Left ventricle myocardium inferior (tissue), 1 donor: ENCODE results near the gene ARL5C. TPM values are rescaled to one million over a fixed set of nuclear protein-coding genes. Genes with fewer than 3 reads are reported as not detected.

Experiments
- DNase-seq: peaks from one replicate; pipeline ENCODE4 v3.0.0-alpha.2; 2020
- H3K27ac ChIP-seq: fragments of 200-600 bp; replicated peaks from 2 replicates; pipeline ENCODE4 v1.8.0; 2021
- H3K27me3 ChIP-seq: fragments of 200-600 bp; 2 replicates; pipeline ENCODE4 v1.8.0; 2021; ENCODE audit warnings: low read depth
- H3K36me3 ChIP-seq: fragments of 200-600 bp; 2 replicates; pipeline ENCODE4 v1.8.0; 2021
- H3K4me1 ChIP-seq: fragments of 200-600 bp; 2 replicates; pipeline ENCODE4 v1.8.0; 2021
- H3K4me3 ChIP-seq: fragments of 200-600 bp; 2 replicates; pipeline ENCODE4 v1.8.0; 2021; ENCODE audit warnings: mild to moderate bottlenecking, moderate library complexity
- H3K9me3 ChIP-seq: fragments of 200-600 bp; replicated peaks from 2 replicates; pipeline ENCODE4 v1.8.0; 2021
- CTCF ChIP-seq: fragments of 200-600 bp; IDR thresholded peaks from 2 replicates; pipeline ENCODE4 v1.8.0; 2021; ENCODE audit warnings: antibody characterized with exemption, mild to moderate bottlenecking, borderline replicate concordance
- intact Hi-C: fragments of 100-400 bp; cut with micrococcal nuclease; formaldehyde crosslinking; loops from one replicate; pipeline ENCODE4 v1.11.0; 2022
- total RNA-seq: library from RNA; stranded (reverse); fragmentation: NEBNext Ultra II Directional; extraction: Animal tissue kit (Norgen Biotek cat#: 25700); gene quantifications from one replicate; pipeline ENCODE4 v1.2.1, GENCODE V29; 2021
- donor health status: DM: no; HTN: yes; CAD: no; lungs with severe emphysema.

ARL5C gene
- total RNA-seq, 1 donor from 2014 or later, result not detected

DNA sequence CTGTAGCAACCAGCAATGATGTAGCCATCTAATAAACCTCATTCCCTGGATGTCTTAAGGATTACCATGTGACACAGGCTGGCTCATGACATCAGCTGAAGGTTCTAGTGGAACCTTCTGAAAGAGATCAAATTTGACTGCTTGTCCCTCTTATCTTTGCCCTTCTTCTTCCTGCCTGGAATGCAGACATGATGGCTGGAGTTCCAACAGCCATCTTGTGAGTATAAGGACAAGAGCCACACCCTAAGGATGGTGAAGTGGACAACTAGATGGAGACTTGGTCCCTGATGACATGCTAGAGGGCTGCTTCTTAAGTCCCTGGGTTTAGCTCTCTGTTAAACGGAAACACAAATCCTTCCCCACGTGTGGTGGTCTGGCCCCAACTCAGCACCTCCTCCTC, 52.1 kb downstream of the ARL5C start:
- H3K9me3 ChIP-seq, result no peaks in the 10 kb centered on the region
- no peak for TF ChIP-seq CTCF
- no peak for DNase-seq
- peaks cover 7% of the 10 kb centered on the region for H3K4me1 ChIP-seq
- no peaks in the 10 kb centered on the region for H3K36me3 ChIP-seq
- H3K4me3 ChIP-seq, result no peak overlapping the region
- H3K27ac ChIP-seq, result no peak overlapping the region
- peaks cover 28% of the 10 kb centered on the region for H3K27me3 ChIP-seq
- intact Hi-C loops, result no loop called here

DNA sequence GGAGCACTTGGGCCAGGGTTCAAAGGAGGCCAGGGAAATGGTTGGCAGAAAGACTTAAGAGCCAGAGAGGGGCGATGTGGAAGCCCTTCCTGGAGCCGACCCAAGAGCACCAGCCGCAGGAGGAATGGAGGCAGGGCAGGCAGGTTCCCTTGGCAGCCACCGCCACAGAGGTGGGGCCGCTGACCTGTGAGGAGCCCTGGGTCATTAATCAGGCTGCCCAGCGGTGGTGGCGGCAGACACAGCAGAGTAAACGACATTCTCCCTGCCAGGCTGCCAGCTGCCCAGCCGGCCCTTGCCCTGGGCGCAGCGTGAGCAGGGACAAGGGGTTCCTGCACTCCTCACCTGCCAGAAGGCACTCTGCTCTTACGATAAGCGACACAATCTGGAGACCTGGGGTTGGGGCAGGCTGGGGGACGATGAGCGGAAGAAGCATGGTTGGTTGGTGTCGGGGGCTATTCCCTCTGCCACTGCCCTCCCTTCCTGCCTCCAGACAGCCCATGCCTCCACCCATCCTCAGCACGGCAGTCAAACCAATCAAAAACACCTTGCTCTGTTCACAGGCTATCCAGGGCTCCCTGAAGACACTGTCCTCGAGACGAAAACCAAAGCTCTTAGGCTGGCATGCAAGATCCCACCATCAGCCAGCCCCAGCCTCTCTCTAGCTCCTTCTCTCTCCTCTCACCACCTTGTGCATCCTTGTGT, 55.4 kb downstream of the ARL5C start:
- H3K4me3 ChIP-seq, result no peak overlapping the region
- intact Hi-C loops, result no loop called here

DNA sequence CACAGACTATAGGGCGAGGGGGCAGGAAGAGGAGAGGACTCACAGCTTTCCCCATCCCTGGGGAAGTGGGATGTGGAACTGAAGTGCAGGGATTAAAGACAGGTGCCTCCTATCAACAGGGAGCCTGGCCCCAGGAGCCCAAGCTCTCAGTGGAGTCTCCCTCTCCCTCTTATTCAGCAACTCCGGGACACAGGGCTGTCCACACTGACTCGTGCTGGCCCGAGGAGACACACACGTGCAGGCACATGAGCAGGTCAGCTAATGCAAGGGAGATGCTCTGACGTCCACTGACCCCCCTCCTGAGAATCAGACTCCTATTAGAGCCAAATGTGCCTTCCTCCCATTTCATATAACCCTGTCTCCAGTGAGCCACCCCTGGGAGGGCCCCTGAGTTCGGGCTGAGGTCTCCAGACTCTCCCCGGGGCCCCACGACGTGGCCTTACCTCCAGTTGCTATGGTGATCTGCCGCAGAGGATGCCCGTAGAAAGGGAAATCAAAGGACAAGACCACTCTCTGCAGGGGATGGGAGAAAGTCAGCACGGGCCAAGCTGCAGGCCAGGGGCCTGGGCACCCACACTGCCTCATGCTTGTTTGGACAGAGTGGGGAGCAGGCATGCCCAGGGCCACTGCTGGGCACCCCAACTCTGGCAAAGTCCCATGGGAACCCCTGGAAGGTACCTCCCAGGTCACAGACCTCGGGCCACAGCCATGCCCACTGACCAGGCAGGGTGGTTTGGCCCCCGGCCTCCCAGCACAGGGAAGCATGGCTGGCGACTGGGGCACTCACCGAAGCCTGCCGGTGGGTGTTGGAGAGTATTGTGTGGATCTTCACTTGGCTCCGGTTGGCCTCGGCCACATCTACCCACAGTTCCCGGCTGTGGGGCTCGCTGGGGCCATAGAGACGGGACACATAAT, 57.2 kb downstream of the ARL5C start:
- no peaks in the 10 kb centered on the region for H3K36me3 ChIP-seq
- H3K27ac ChIP-seq, result no peak overlapping the region
- TF ChIP-seq CTCF, result no peak
- no peak overlapping the region for H3K4me3 ChIP-seq
- H3K4me1 ChIP-seq, result peaks cover 19% of the 10 kb centered on the region
- H3K9me3 ChIP-seq, result no peaks in the 10 kb centered on the region
- intact Hi-C loops, result no loop called here
- peaks cover 40% of the 10 kb centered on the region for H3K27me3 ChIP-seq
- no peak for DNase-seq

More for the DNA sequence above, 55.4 kb downstream of the ARL5C start:
- TF ChIP-seq CTCF, result no peak
- no peak for DNase-seq
- Histone ChIP-seq H3K9me3 (no peaks in the 10 kb centered on the region), H3K36me3 (no peaks in the 10 kb centered on the region), H3K4me1 (peaks cover 7% of the 10 kb centered on the region), H3K27me3 (peaks cover 40% of the 10 kb centered on the region), H3K27ac (no peak overlapping the region)

GRCh38 chr17:39107973-39108372, 58.0 kb downstream of the ARL5C start:
- TF ChIP-seq CTCF, result no peak
- Histone ChIP-seq H3K27ac (no peak overlapping the region), H3K36me3 (no peaks in the 10 kb centered on the region), H3K4me1 (peaks cover 19% of the 10 kb centered on the region), H3K9me3 (no peaks in the 10 kb centered on the region), H3K27me3 (peaks cover 40% of the 10 kb centered on the region), H3K4me3 (no peak overlapping the region)
- intact Hi-C loops, result no loop called here
- DNase-seq, result no peak

DNA sequence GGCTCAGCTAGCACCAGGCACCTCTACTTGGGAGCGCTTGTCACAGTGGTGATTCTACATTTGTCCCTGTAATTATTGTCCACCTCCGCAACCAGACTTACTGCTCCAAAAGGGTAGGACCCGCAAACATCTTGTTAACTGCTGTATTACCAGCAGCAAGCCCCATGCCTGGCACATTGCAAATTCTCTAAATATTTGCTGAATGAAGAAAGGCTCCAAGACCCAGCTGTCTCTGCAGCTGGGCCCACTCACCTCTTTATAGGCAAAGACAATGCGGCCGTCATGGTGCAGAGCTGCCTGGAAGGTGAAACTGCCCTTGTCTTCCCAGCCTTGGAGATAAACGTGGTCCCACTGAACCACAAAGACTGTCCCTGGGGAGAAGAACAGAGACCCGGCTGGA, 58.8 kb downstream of the ARL5C start:
- intact Hi-C loops, result no loop called here
- no peak for DNase-seq
- TF ChIP-seq CTCF, result no peak
- no peak overlapping the region for H3K27ac ChIP-seq
- H3K36me3 ChIP-seq, result no peaks in the 10 kb centered on the region
- H3K4me1 ChIP-seq, result peaks cover 19% of the 10 kb centered on the region
- no peak overlapping the region for H3K4me3 ChIP-seq
- peaks cover 35% of the 10 kb centered on the region for H3K27me3 ChIP-seq
- H3K9me3 ChIP-seq, result no peaks in the 10 kb centered on the region

Other genes with a start within 250 kb of the ARL5C start
- not detected for gene FBXO47, start 198.8 kb downstream of the ARL5C start, total RNA-seq
- gene PLXDC1, start 14.5 kb downstream of the ARL5C start, total RNA-seq, result 12.2 TPM
- gene CACNB1, start 31.5 kb upstream of the ARL5C start, total RNA-seq, result 3.7 TPM
- 944 TPM for gene RPL19, start 34.1 kb upstream of the ARL5C start, total RNA-seq
- gene STAC2, start 59.8 kb upstream of the ARL5C start, total RNA-seq, result 0.36 TPM
- gene FBXL20, start 235.5 kb upstream of the ARL5C start, total RNA-seq, result 14.2 TPM